TTC549 (cell line): Measurements from ENCODE around the gene OR51D1.

Experiments used
- FAIRE-seq: peaks from 2 replicates; lab custom pipeline; 2012; peaks lifted over from hg19 to GRCh38; lab: Jason Lieb, UNC

OR51D1 gene, protein sequence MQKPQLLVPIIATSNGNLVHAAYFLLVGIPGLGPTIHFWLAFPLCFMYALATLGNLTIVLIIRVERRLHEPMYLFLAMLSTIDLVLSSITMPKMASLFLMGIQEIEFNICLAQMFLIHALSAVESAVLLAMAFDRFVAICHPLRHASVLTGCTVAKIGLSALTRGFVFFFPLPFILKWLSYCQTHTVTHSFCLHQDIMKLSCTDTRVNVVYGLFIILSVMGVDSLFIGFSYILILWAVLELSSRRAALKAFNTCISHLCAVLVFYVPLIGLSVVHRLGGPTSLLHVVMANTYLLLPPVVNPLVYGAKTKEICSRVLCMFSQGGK

DNA sequence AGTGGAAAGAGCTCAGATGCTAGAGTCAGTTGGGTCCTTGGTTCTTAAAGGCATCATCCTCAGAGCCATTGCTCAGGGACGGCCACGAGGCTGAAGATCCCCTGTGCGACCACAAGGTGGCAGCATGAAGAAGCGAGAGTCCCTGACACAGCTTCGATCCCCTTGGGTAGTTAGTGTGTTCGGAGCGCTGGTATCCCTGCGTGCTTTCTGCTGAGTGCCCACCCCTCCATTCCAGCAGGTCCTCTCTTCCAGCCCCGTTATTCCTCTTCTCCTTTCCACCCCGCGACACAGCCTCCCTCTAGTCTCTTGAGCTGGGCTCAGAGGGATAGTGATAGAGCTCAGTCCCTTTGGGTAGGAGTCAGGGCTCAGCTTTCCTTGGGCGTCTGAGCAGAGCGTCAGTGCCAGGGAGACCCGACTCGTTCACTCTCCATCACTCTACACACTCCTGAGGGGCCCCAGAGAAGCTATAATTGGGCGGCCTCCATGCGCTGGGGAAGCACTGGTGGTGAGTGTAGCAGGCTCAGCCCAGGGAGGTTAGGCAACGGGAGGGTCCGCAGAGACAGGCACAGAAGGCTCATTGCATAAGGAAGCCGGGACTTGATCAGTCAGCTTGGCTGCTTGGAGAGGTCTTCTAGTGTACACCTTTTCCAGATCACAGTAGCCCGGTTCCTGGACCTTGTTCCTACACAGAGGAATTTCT, at the start of gene OR51D1:
Gene OR51D1, plus strand, starts transcription at position 516 of the 700 bp plus-strand sequence. CDS start 2,314 bp downstream, outside the sequence.
- FAIRE-seq: no peak

- no peak for FAIRE-seq
Measured at GRCh38 chr11:4589017-4589416, 48.3 kb upstream of the OR51D1 start.

DNA sequence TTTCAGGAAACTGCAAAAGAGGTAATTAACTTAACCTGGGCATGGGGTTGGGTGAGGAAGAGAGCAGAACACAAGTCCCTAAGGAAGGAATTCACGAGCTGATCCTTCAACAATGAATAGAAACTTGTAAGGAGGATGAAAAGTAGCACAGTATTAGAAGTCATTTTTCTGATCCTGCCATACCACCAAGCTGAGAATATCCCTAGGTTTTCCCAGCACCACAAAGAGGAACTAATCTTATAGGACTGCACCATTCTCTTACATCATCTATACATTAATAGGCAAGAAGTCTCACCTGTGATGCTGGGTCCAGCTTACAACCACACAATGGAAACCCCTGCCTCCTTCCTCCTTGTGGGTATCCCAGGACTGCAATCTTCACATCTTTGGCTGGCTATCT, 43.5 kb upstream of the OR51D1 start, which contains the start of gene OR52I1:
Gene OR52I1, plus strand, starts transcription at position 301 of the 400 bp plus-strand sequence. Its CDS starts 0 bp downstream, at position 301.
- FAIRE-seq: no peak

GRCh38 chr11:4605057-4605456, 32.2 kb upstream of the OR51D1 start:
- no peak for FAIRE-seq

GRCh38 chr11:4606231-4607015, 30.9 kb upstream of the OR51D1 start:
- no peak for FAIRE-seq

DNA sequence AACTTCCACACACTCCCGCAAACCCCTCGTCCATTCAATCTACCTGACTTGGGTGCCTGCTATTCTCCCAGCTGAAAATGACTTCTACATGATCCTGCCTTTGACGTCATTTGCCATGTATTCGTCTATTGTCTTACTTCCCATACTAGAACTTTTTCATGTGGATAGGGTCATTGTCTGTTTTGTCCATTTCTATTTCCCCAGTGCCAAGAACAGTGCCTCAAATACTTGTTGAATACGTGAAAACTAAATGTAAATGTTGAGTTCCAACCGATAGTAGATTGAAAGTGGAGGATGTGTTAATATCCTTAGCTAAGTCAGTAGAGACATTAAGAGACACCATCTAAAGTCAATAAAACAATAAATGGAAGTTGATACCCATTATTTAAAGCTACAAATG, 30.2 kb upstream of the OR51D1 start:
- FAIRE-seq: no peak

DNA sequence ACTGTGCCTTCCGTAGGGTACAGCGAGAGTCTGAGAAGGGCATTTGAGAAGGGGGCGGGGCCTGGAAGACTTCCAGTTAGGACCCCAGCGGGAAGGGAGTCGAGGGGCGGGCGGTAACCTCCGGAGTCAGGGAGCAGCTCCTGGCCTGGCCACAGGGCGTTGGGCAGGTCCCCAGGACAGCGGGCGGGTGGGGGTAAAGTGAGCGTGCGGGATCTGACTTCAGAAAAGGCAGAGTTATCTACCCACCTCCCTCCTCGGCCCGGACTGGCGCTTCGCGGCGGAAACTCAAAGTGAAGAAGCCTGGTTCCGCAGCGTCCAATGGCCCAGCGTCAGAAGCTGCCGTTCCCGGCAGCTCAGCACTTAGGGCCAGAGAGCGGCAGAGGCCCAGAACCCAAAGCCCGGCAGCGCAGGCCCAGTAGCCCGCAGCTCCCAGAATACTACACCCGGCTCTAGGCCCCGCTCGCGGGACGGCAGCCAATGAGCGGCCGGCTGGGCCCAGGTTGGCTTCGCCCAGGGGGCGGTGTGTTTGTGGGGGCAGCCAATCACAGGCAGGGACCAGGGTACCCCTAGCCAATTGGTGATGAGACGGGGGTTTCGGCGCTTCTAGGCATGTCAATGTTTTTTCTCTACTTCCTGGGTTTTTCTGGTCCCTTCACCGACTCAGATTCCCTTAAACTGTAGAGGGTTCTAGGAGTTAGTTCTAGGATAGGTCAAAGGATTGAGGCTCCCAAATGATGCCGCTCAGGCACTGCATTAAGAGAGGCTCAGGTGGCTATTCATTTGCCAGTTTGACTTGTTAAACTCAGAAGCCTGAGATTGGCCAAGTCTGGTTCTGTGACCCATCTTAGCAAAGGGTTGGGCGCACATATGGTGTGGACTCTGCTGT, 29.3 kb upstream of the OR51D1 start, which contains the start of gene TRIM68:
Gene TRIM68, minus strand, starts transcription at position 451 of the 886 bp plus-strand sequence. CDS start 2,727 bp downstream, outside the sequence.
- peak; percentile 96 for FAIRE-seq

- FAIRE-seq: no peak
Measured at GRCh38 chr11:4610258-4610935, 26.9 kb upstream of the OR51D1 start.

GRCh38 chr11:4611986-4612385, 25.3 kb upstream of the OR51D1 start:
- FAIRE-seq: no peak

GRCh38 chr11:4615856-4616444, 21.3 kb upstream of the OR51D1 start:
- no peak for FAIRE-seq

- FAIRE-seq: no peak
Measured at GRCh38 chr11:4619514-4619913, 17.8 kb upstream of the OR51D1 start.

GRCh38 chr11:4626207-4627099, 10.8 kb upstream of the OR51D1 start:
- FAIRE-seq: peak; percentile 37

DNA sequence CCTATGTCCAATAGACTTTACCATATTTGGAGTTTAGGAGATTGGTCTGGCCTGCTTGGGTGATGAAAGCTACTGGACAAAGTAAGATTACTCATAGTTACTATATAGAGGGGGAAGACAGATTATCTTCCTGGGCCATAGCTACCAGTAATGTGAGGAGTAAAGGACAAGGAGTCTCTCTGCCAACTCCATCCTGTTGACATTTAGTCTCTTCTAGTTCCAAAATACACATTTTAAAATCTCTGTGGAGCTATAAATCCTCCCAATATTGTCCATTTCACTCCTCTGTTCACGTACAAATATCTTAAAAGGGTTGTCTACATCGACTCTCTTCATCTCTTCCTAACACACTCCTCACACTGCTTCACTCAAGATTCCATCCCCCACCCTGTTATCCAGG, 1.1 kb upstream of the OR51D1 start:
- FAIRE-seq: no peak

DNA sequence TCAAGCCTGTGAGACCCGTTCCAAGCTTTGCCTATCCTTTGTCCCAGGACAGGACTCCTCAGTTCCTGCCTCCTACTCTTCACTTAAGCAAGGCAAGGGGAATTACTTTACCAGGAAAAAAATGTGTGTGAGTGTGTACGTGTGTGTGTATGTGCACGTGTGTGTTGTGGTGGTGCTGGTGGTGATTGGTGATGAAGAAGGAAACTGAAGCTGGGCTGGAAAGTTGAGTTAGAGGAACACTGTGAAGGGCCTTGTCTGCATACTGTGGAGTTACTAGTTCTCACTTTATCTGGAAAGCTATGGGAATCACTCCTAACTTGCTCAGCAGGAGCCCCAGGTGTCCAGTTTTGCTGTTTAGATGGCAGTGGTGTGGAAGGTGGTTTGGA, 378 bp downstream of the OR51D1 start:
- no peak for FAIRE-seq

DNA sequence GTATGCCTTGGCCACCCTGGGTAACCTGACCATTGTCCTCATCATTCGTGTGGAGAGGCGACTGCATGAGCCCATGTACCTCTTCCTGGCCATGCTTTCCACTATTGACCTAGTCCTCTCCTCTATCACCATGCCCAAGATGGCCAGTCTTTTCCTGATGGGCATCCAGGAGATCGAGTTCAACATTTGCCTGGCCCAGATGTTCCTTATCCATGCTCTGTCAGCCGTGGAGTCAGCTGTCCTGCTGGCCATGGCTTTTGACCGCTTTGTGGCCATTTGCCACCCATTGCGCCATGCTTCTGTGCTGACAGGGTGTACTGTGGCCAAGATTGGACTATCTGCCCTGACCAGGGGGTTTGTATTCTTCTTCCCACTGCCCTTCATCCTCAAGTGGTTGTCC, 2.7 kb downstream of the OR51D1 start:
- no peak for FAIRE-seq

DNA sequence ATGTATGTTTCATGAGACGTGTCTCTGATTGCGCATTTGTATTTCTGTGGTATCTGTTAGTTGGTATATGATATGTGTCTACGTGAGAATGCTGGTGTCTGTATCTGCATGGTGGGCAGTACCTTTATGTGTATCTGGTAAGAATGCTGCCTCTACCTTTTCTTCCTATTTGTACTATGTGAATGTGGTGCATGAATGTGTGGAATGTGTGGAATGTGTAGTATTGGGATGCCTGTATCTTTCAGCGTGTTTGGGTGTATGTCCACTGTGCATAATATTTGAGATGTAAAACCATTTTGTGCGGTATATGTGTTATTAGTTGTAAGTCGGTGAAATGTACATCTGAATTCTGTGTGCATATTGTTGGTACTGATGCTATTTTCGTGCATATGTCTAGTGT, 4.2 kb downstream of the OR51D1 start:
- no peak for FAIRE-seq

GRCh38 chr11:4642043-4642442, 4.8 kb downstream of the OR51D1 start:
- FAIRE-seq: no peak

- FAIRE-seq: no peak
Measured at GRCh38 chr11:4643076-4643475, 5.8 kb downstream of the OR51D1 start.

DNA sequence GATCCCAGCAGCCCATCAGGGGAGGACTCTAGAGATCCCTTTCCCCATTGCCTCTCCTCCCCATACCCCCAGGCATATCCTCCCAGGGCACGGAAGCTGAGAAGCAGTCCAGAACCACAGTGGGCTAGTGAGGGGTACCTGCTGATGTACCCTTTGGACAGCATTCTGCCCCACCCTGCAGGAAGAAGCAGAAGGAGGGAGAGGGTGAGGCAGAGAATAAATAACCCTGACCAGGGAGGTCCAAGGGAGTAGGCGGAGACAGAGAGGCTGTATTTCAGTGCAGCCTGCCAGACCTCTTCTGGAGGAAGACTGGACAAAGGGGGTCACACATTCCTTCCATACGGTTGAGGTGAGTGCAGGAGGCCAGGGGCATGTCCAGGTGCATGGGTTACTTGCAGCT, 6.4 kb downstream of the OR51D1 start, which contains the start of gene OR51E1:
Gene OR51E1, plus strand, starts transcription at position 301 of the 400 bp plus-strand sequence. CDS start 8,545 bp downstream, outside the sequence.
- FAIRE-seq: no peak

GRCh38 chr11:4644233-4644632, 7.0 kb downstream of the OR51D1 start:
- FAIRE-seq: no peak
